NCI-H2029 (cell line): Measurements from ENCODE around the gene CDC42BPB.
"Not testable (repeated sequence)": the region's sequence is repeated elsewhere in the genome, so short reads cannot be mapped to it uniquely, and the experiment has no call there.

Source experiments
- DNase-seq: peaks from one replicate; lab custom pipeline; 2025; lab: John Stamatoyannopoulos, UW

Gene CDC42BPB

GRCh38 chr14:102926840-102927239 is 130.5 kb downstream of the CDC42BPB start:
- not testable (repeated sequence) for DNase-seq

GRCh38 chr14:102926104-102926503 is 131.2 kb downstream of the CDC42BPB start:
- no peak for DNase-seq

- no peak for DNase-seq
These were observed 131.7 kb downstream of the CDC42BPB start for GRCh38 chr14:102925646-102926045.

GRCh38 chr14:102924632-102925588 is 132.4 kb downstream of the CDC42BPB start:
- no peak for DNase-seq

- DNase-seq = no peak
These were observed 133.3 kb downstream of the CDC42BPB start for GRCh38 chr14:102923925-102924486.

- DNase-seq = no peak
These were observed 134.0 kb downstream of the CDC42BPB start for GRCh38 chr14:102923201-102923924.

GRCh38 chr14:102922490-102923200 is 134.7 kb downstream of the CDC42BPB start, which contains the start of gene AMN:
Gene AMN (plus strand): TSS chr14:102922663. CDS start chr14:102922689, 26 bp downstream.
- no peak for DNase-seq

- no peak for DNase-seq
These were observed 136.4 kb downstream of the CDC42BPB start for GRCh38 chr14:102920998-102921304.

GRCh38 chr14:102920273-102920997 is 136.9 kb downstream of the CDC42BPB start:
- no peak for DNase-seq

- no peak for DNase-seq
These were observed 138.9 kb downstream of the CDC42BPB start for GRCh38 chr14:102918438-102918837.

GRCh38 chr14:102917469-102918211 is 139.7 kb downstream of the CDC42BPB start:
- no peak for DNase-seq

GRCh38 chr14:102917056-102917385 is 140.3 kb downstream of the CDC42BPB start:
- DNase-seq = no peak

GRCh38 chr14:102916347-102917055 is 140.8 kb downstream of the CDC42BPB start:
- DNase-seq = no peak

GRCh38 chr14:102915292-102916110 is 141.8 kb downstream of the CDC42BPB start:
- no peak for DNase-seq

- no peak for DNase-seq
These were observed 142.7 kb downstream of the CDC42BPB start for GRCh38 chr14:102914474-102915291.

GRCh38 chr14:102913341-102914211 is 143.8 kb downstream of the CDC42BPB start:
- no peak for DNase-seq

- no peak for DNase-seq
These were observed 145.2 kb downstream of the CDC42BPB start for GRCh38 chr14:102911991-102912761.
